Sigmoid colon (tissue), 4 donors: Measurements from ENCODE around the gene MACROH2A1.

Experiments
- CTCF ChIP-seq, 4 experiments: fragments of 450-650 bp in 3 of 4; fragments of 200-600 bp in 1 of 4; IDR thresholded peaks; one replicate each; pipeline ENCODE4 v1.5.1; 2016 to 2019; ENCODE audit warnings: antibody characterized with exemption in 4 of 4, mild to moderate bottlenecking in 3 of 4, moderate library complexity in 2 of 4
- EP300 ChIP-seq, 4 donors: sonication (generic); formaldehyde crosslinking; IDR thresholded peaks; one replicate each; pipeline ENCODE4 v1.6.1; 2017; ENCODE audit warnings: antibody characterized with exemption in 4 of 4
- POLR2AphosphoS5 ChIP-seq, 4 donors: sonication (generic); formaldehyde crosslinking; IDR thresholded peaks; one replicate each; pipeline ENCODE4 v1.6.1; 2017; ENCODE audit warnings: antibody characterized with exemption in 4 of 4

DNA sequence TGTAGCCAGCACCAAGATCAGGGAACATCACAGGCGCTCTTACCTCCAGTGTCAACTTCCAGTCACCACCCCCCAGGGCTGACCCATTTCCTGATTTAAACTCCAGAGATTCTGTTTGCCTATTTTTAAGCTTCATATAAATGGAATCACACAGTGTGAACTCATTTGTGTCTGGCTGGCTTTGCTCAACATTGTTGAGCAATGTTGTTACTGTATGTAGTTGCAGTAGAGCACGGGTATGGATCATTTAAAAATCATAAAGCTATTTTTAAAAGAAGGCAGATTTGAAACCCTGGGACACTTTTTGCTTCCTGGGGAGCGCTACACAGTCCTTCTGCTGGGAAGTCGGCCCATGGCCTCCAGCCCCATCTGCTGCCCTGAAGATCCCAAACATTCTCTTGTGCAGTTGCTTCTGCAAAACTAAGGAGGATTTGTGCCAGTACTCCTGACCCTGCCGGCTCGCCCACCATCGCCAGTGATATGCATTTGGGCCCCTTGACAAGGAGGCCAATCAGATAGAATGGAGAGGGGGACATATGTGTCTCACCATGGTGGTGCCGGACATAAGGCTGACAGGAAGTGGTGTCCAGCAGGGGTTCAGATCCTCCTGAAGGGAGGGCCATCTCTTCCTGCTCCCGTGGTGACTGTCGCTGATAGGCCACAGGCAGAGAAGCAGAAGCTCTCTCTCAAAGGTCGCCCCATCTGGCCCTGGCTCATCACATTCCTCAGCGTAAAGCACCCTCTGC lies 34.8 kb upstream of the MACROH2A1 start:
- no peak for TF ChIP-seq CTCF (IDR thresholded peaks at IDR 0.05)
- TF ChIP-seq POLR2AphosphoS5 (IDR thresholded peaks at IDR 0.05), result no peak
- TF ChIP-seq EP300 (IDR thresholded peaks at IDR 0.05), result no peak
